B cell (primary cell): ENCODE measurements around the gene BABAM1. TPM values are rescaled to one million over a fixed set of nuclear protein-coding genes. Genes with fewer than 3 reads are reported as not detected.

Source experiments
- ATAC-seq: fragments of 200-7000 bp; cut with Tn5 transposase; one replicate; pipeline ENCODE4 v1.10.0; 2021; ENCODE audit warnings: low read depth, mild to moderate bottlenecking, moderate number of reproducible peaks, moderate library complexity
- CTCF ChIA-PET: fragments of 350-600 bp; sonication (Branson Sonifier 250); formaldehyde crosslinking; loops from one replicate; lab custom pipeline; 2021; ENCODE audit warnings: antibody characterized with exemption, inconsistent platforms; lab: Charles Lee
- POLR2A ChIA-PET: fragments of 350-600 bp; sonication (Branson Sonifier 250); formaldehyde crosslinking; loops from one replicate; lab custom pipeline; 2021; ENCODE audit warnings: antibody characterized with exemption; lab: Charles Lee
- DNase-seq: peaks from one replicate; pipeline ENCODE4 v3.0.0; 2013
- H2AFZ ChIP-seq: 2 replicates; pipeline ENCODE4 v1.6.1; 2012; ENCODE audit warnings: mild to moderate bottlenecking, low read depth, low read length; ENCODE audit not compliant: insufficient read depth, poor library complexity, severe bottlenecking
- H3K27ac ChIP-seq, 2 donors: 1 replicate in 1 of 2; 2 replicates in 1 of 2; pipeline ENCODE4 v1.5.1; 2012 to 2013; ENCODE audit warnings: low read length in 2 of 2, mild to moderate bottlenecking in 2 of 2, moderate library complexity in 1 of 2
- H3K27me3 ChIP-seq, 4 experiments: fragments of 200-600 bp in 1 of 4; sonication (generic) in 1 of 4; replicated peaks in 1 of 4; 1 replicate in 2 of 4; 2 replicates in 2 of 4; pipeline versions ENCODE4 v1.6.1 to v1.7.0; 2013 to 2016; ENCODE audit warnings: low read length in 3 of 4, mild to moderate bottlenecking in 2 of 4, mixed read lengths in 1 of 4, moderate library complexity in 1 of 4; ENCODE audit not compliant: insufficient read depth in 4 of 4, control insufficient read depth in 3 of 4; ENCODE audit errors: control extremely low read depth in 1 of 4
- H3K36me3 ChIP-seq, 2 experiments: replicated peaks in 1 of 2; 1 replicate in 1 of 2; 2 replicates in 1 of 2; pipeline versions ENCODE4 v1.6.1 to v1.7.1; 2013; ENCODE audit warnings: low read length in 1 of 2; ENCODE audit not compliant: insufficient read depth in 2 of 2, control insufficient read depth in 1 of 2; ENCODE audit errors: control extremely low read depth in 1 of 2, extremely low read depth in 1 of 2
- H3K4me1 ChIP-seq, 2 donors: fragments of 200-600 bp in 1 of 2; sonication (generic) in 1 of 2; 1 replicate in 1 of 2; 2 replicates in 1 of 2; pipeline versions ENCODE4 v1.5.1 to v1.6.1; 2013 to 2017; ENCODE audit warnings: low read length in 2 of 2; ENCODE audit not compliant: control insufficient read depth in 2 of 2, insufficient read depth in 2 of 2
- H3K4me2 ChIP-seq: replicated peaks from 2 replicates; pipeline ENCODE3; 2012; ENCODE audit warnings: mild to moderate bottlenecking, low read depth, low read length; ENCODE audit not compliant: poor library complexity, severe bottlenecking
- H3K4me3 ChIP-seq, 5 experiments: fragments of 200-600 bp in 1 of 5; sonication (generic) in 1 of 5; 1 replicate in 3 of 5; 2 replicates in 2 of 5; pipeline versions ENCODE4 v1.5.1 to v1.7.0; 2011 to 2016; ENCODE audit warnings: low read length in 4 of 5, mild to moderate bottlenecking in 4 of 5, low read depth in 2 of 5, control low read depth in 1 of 5, moderate library complexity in 1 of 5; ENCODE audit not compliant: insufficient read depth in 1 of 5; ENCODE audit errors: control extremely low read depth in 1 of 5, extremely low read depth in 1 of 5
- H3K79me2 ChIP-seq: fragments of 200-600 bp; sonication (generic); one replicate; pipeline ENCODE4 v1.6.0; 2016; ENCODE audit warnings: low read length; ENCODE audit not compliant: control insufficient read depth, insufficient read depth
- H3K9ac ChIP-seq: fragments of 200-600 bp; sonication (generic); 2 replicates; pipeline ENCODE4 v1.6.1; 2017; ENCODE audit warnings: mild to moderate bottlenecking, low read length, moderate library complexity
- H3K9me3 ChIP-seq, 3 donors: one replicate each; pipeline versions ENCODE4 v1.6.1 to v1.7.1; 2013; ENCODE audit warnings: low read length in 2 of 3; ENCODE audit not compliant: control insufficient read depth in 2 of 3, insufficient read depth in 1 of 3; ENCODE audit errors: control extremely low read depth in 1 of 3
- H4K20me1 ChIP-seq: 2 replicates; pipeline ENCODE4 v1.6.0; 2012; ENCODE audit warnings: mild to moderate bottlenecking, low read length; ENCODE audit not compliant: insufficient read depth, control insufficient read depth, poor library complexity, severe bottlenecking
- H3K27ac Mint-ChIP-seq: one replicate; pipeline ENCODE4 v1.8.0; 2021; ENCODE audit warnings: mixed read lengths
- H3K27me3 Mint-ChIP-seq: one replicate; pipeline ENCODE4 v1.8.0; 2021; ENCODE audit warnings: mixed read lengths
- H3K4me1 Mint-ChIP-seq: one replicate; pipeline ENCODE4 v1.8.0; 2021; ENCODE audit warnings: mixed read lengths
- H3K4me3 Mint-ChIP-seq: one replicate; pipeline ENCODE4 v1.8.0; 2021; ENCODE audit warnings: mixed read lengths
- H3K9me3 Mint-ChIP-seq: one replicate; pipeline ENCODE4 v1.8.0; 2022; ENCODE audit warnings: mixed read lengths; ENCODE audit not compliant: insufficient read depth
- EZH2 ChIP-seq: IDR thresholded peaks from 2 replicates; pipeline ENCODE4 v1.6.1; 2012; ENCODE audit warnings: borderline replicate concordance, low read depth, mild to moderate bottlenecking, moderate library complexity, low read length; ENCODE audit not compliant: insufficient read depth, poor library complexity, severe bottlenecking
- WGBS: methylation state at CpG from one replicate; pipeline ENCODE4 v1.1.5; 2013; ENCODE audit warnings: missing lambda C conversion rate; ENCODE audit not compliant: insufficient coverage; 5-methylcytosine and 5-hydroxymethylcytosine counted together
- intact Hi-C: fragments of 100-400 bp; cut with micrococcal nuclease; formaldehyde crosslinking; loops from one replicate; pipeline ENCODE4 v1.10.0; 2022
- polyA plus RNA-seq: library from polyadenylated mRNA; depleted of rRNA; stranded (reverse); fragments of >200 nt; gene quantifications from 2 replicates; pipeline ENCODE4 v1.2.3, GENCODE V29; 2012
- total RNA-seq, 2 donors: library from RNA; stranded (reverse); fragments of 120-200 nt in 1 of 2; gene quantifications; 1 replicate in 1 of 2; 2 replicates in 1 of 2; pipeline versions ENCODE4 v1.2.3 to v1.2.4, GENCODE V29; 2013 to 2022
- TF ChIP-seq, protein P1 (sequence below): fragments of 200-600 bp; IDR thresholded peaks from one replicate; pipeline ENCODE4 v1.8.0; 2022; ENCODE audit warnings: antibody characterized with exemption, mild to moderate bottlenecking

The BABAM1 gene
- total and polyA plus RNA-seq, 2 donors (not counting 1 experiment from before 2014, with no cell fraction given) = 105 to 129 TPM

DNA sequence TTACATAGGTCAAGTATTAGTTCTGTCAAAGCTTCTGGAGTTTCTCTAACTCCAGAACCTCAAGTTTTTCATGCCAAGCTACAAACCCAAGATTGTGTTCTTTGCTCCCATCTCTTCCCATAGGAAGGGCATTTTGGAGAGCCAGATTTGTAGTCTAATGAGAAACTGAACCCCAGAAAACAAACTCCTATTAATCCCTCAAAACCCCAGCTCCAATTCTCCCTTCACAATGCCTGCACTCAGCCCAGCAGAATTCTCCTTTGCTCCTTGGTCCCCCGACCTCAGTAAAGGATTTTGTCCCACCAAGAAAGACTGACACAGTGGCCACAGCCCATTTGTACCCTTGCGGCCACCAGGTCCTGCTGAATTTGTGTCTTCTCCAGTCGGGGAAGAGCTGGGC, 11.1 kb upstream of the BABAM1 start:
- 79% methylated on average over 3 of the region's 3 CpGs for WGBS
- no peak overlapping the region for H3K27ac ChIP-seq

DNA sequence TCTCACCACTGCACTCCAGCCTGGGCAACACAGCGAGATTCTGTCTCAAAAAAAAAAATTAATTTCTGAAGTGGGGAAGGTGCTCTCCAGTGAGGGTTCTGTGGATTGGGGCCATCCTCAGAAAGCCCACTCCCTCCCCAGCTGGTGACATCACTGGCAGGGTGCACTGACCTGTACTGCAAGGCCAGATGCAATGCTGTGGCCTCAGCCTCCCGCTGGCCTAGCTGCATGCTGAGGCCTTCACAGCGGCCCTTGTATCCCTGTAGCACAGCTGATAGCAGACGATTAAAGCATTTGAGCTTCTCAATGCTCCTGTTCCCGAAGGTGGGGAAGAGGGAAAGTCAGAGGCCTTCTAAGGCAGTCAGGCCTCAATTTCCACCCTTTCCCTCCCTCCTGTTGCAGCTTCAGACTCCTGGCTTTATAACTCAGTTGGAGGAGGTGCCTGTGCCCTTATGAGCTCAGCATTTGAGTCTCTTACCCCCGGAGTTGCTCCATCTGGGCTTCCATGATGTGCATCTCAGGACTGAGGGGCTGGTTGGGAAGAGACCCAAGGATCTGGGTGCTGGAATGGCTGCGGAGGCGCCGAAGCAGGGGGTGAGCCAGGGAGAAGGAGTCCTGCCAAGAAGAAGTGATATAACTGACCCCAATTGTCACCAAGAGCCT, 8.0 kb upstream of the BABAM1 start:
- Histone ChIP-seq H3K27ac (no peak overlapping the region), H3K4me1 (peaks cover 0 to 6% of the 10 kb centered on the region in 2 donors), H3K36me3 (no peaks in the 10 kb centered on the region), H3K27me3 (no peaks in the 10 kb centered on the region), H4K20me1 (no peaks in the 10 kb centered on the region), H3K4me2 (no peak overlapping the region), H3K4me3 (no peak overlapping the region), H3K79me2 (no peaks in the 10 kb centered on the region), H2AFZ (no peak overlapping the region), H3K9me3 (peaks cover 0 to 20% (median 6%) of the 10 kb centered on the region in 3 donors), H3K9ac (no peak overlapping the region)
- no peak for TF ChIP-seq EZH2
- TF ChIP-seq, protein P1, sequence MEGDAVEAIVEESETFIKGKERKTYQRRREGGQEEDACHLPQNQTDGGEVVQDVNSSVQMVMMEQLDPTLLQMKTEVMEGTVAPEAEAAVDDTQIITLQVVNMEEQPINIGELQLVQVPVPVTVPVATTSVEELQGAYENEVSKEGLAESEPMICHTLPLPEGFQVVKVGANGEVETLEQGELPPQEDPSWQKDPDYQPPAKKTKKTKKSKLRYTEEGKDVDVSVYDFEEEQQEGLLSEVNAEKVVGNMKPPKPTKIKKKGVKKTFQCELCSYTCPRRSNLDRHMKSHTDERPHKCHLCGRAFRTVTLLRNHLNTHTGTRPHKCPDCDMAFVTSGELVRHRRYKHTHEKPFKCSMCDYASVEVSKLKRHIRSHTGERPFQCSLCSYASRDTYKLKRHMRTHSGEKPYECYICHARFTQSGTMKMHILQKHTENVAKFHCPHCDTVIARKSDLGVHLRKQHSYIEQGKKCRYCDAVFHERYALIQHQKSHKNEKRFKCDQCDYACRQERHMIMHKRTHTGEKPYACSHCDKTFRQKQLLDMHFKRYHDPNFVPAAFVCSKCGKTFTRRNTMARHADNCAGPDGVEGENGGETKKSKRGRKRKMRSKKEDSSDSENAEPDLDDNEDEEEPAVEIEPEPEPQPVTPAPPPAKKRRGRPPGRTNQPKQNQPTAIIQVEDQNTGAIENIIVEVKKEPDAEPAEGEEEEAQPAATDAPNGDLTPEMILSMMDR = no peak
- intact Hi-C loops = no loop called here
- no peaks in the 10 kb centered on the region for H3K9me3 Mint-ChIP-seq
- H3K27ac Mint-ChIP-seq = no peak overlapping the region
- POLR2A ChIA-PET = no interaction called here
- no peak overlapping the region for H3K4me3 Mint-ChIP-seq
- DNase-seq (no peak), ATAC-seq (no peak)
- no peaks in the 10 kb centered on the region for H3K27me3 Mint-ChIP-seq
- CTCF ChIA-PET = interaction anchor here (0.7 to 4.8 kb wide), 13 partner anchors 8 to 128 kb away, joined by 3 to 29 read pairs (median 4); partner anchors contain the start of genes BABAM1, MRPL34 and OCEL1
- 96% methylated on average over 6 of the region's 9 CpGs for WGBS
- H3K4me1 Mint-ChIP-seq = peaks cover 5% of the 10 kb centered on the region

More for the DNA sequence above, 11.1 kb upstream of the BABAM1 start:
- TF ChIP-seq, protein P1 = no peak
- TF ChIP-seq EZH2 = no peak
- H3K4me1 ChIP-seq = peaks cover 0 to 6% of the 10 kb centered on the region in 2 donors
- no peak overlapping the region for H3K4me3 ChIP-seq
- H2AFZ ChIP-seq = no peak overlapping the region
- intact Hi-C loops = no loop called here
- ATAC-seq = no peak
- H3K9ac ChIP-seq = no peak overlapping the region
- no peaks in the 10 kb centered on the region for H3K27me3 Mint-ChIP-seq
- H3K4me1 Mint-ChIP-seq = peaks cover 5% of the 10 kb centered on the region
- no peaks in the 10 kb centered on the region for H3K27me3 ChIP-seq
- peaks cover 0 to 20% (median 6%) of the 10 kb centered on the region in 3 donors for H3K9me3 ChIP-seq
- no peaks in the 10 kb centered on the region for H3K9me3 Mint-ChIP-seq
- H3K4me2 ChIP-seq = no peak overlapping the region
- H4K20me1 ChIP-seq = no peaks in the 10 kb centered on the region
- no peak overlapping the region for H3K27ac Mint-ChIP-seq
- H3K79me2 ChIP-seq = no peaks in the 10 kb centered on the region
- CTCF ChIA-PET = interaction anchor here (0.6 to 2.3 kb wide), 3 partner anchors 9 to 536 kb away, joined by 3 to 5 read pairs (median 3); partner anchors contain the start of genes ANKLE1 and USHBP1
- POLR2A ChIA-PET = interaction anchor here (0.6 kb wide), 1 partner anchor 171 kb away, joined by 3 read pairs; no protein-coding TSS in a partner anchor
- no peak for DNase-seq
- H3K4me3 Mint-ChIP-seq = no peak overlapping the region
- no peaks in the 10 kb centered on the region for H3K36me3 ChIP-seq
